CD4-positive, alpha-beta T cell (primary cell): Measurements from ENCODE around the gene THSD7A. TPM values are rescaled to one million over a fixed set of nuclear protein-coding genes. Genes with fewer than 3 reads are reported as not detected.

Experiments used
- ATAC-seq: fragments of 200-7000 bp; cut with Tn5 transposase; one replicate; pipeline ENCODE4 v1.10.0; 2022; ENCODE audit warnings: mild to moderate bottlenecking; ENCODE audit not compliant: poor library complexity
- CTCF ChIA-PET: fragments of 350-600 bp; sonication (Branson Sonifier 250); formaldehyde crosslinking; loops from one replicate; lab custom pipeline; 2021; ENCODE audit warnings: antibody characterized with exemption, inconsistent platforms; lab: Charles Lee
- POLR2A ChIA-PET: fragments of 350-600 bp; sonication (Branson Sonifier 250); formaldehyde crosslinking; loops from one replicate; lab custom pipeline; 2021; ENCODE audit warnings: antibody characterized with exemption, inconsistent platforms; lab: Charles Lee
- DNase-seq, 14 experiments: peaks; one replicate each; pipeline ENCODE4 v3.0.0-alpha.2; 2013 to 2020; ENCODE audit warnings: mixed read lengths in 2 of 14
- H3K27ac ChIP-seq, 2 donors: one replicate each; pipeline versions ENCODE4 v1.5.1 to v1.7.0; 2013; ENCODE audit warnings: low read length in 2 of 2, low read depth in 1 of 2, mild to moderate bottlenecking in 1 of 2
- H3K27me3 ChIP-seq, 2 experiments: 1 replicate in 1 of 2; 2 replicates in 1 of 2; pipeline versions ENCODE4 v1.6.1 to v1.7.0; 2013; ENCODE audit warnings: low read length in 2 of 2, control low read depth in 1 of 2, mild to moderate bottlenecking in 1 of 2, moderate library complexity in 1 of 2; ENCODE audit not compliant: insufficient read depth in 2 of 2, control insufficient read depth in 1 of 2
- H3K36me3 ChIP-seq: one replicate; pipeline ENCODE4 v1.6.1; 2013; ENCODE audit warnings: low read length, control low read depth; ENCODE audit not compliant: insufficient read depth
- H3K4me1 ChIP-seq: one replicate; pipeline ENCODE4 v1.6.1; 2013; ENCODE audit warnings: low read length, control low read depth; ENCODE audit not compliant: insufficient read depth
- H3K4me3 ChIP-seq: one replicate; pipeline ENCODE4 v1.5.1; 2013; ENCODE audit warnings: mild to moderate bottlenecking, low read length, moderate library complexity
- H3K9me3 ChIP-seq, 2 experiments: 1 replicate in 1 of 2; 2 replicates in 1 of 2; pipeline versions ENCODE4 v1.6.1 to v1.7.0; 2013; ENCODE audit warnings: low read length in 2 of 2, mild to moderate bottlenecking in 2 of 2, control low read depth in 1 of 2, moderate library complexity in 1 of 2; ENCODE audit not compliant: control insufficient read depth in 1 of 2, insufficient read depth in 1 of 2
- H3K27ac Mint-ChIP-seq: one replicate; pipeline ENCODE4 v1.8.0; 2020; ENCODE audit warnings: mixed read lengths
- H3K27me3 Mint-ChIP-seq: one replicate; pipeline ENCODE4 v1.8.0; 2021; ENCODE audit warnings: mixed read lengths
- H3K36me3 Mint-ChIP-seq: one replicate; pipeline ENCODE4 v1.8.0; 2021; ENCODE audit warnings: low read depth, mixed read lengths
- H3K4me1 Mint-ChIP-seq: one replicate; pipeline ENCODE4 v1.8.0; 2021; ENCODE audit warnings: low read depth, mixed read lengths
- H3K4me3 Mint-ChIP-seq: one replicate; pipeline ENCODE4 v1.8.0; 2020; ENCODE audit warnings: mild to moderate bottlenecking, mixed read lengths
- H3K9me3 Mint-ChIP-seq: one replicate; pipeline ENCODE4 v1.8.0; 2020; ENCODE audit warnings: mixed read lengths
- intact Hi-C, 2 experiments: fragments of 100-400 bp; cut with DNase I in 1 of 2; cut with micrococcal nuclease in 1 of 2; formaldehyde crosslinking; loops; one replicate each; pipeline versions ENCODE4 v1.15.1 to v1.9.0; 2023 to 2025; cut with DNase I, micrococcal nuclease
- total RNA-seq, 174 experiments: library from RNA in 2 of 174; stranded (reverse) in 2 of 174; gene quantifications; one replicate each; pipeline ENCODE4 v1.2.3 and lab custom pipeline; 2021 to 2026
- TF ChIP-seq, protein P1 (sequence below): fragments of 200-600 bp; IDR thresholded peaks from one replicate; pipeline ENCODE4 v1.8.0; 2022; ENCODE audit warnings: antibody characterized with exemption, mild to moderate bottlenecking

Gene THSD7A
- total RNA-seq, 2 experiments from 2014 or later: not detected

- Histone ChIP-seq H3K36me3 (no peaks in the 10 kb centered on the region), H3K27ac (no peak overlapping the region), H3K4me1 (no peaks in the 10 kb centered on the region), H3K27me3 (no peaks in the 10 kb centered on the region), H3K4me3 (no peak overlapping the region), H3K9me3 (no peaks in the 10 kb centered on the region)
- ATAC-seq (no peak), DNase-seq (no peak)
- ChIA-PET CTCF (no interaction called here), POLR2A (no interaction called here)
- Mint-ChIP-seq H3K4me3 (no peak overlapping the region), H3K36me3 (no peaks in the 10 kb centered on the region), H3K27me3 (no peaks in the 10 kb centered on the region), H3K9me3 (no peaks in the 10 kb centered on the region), H3K27ac (no peak overlapping the region), H3K4me1 (no peaks in the 10 kb centered on the region)
- TF ChIP-seq, protein P1, sequence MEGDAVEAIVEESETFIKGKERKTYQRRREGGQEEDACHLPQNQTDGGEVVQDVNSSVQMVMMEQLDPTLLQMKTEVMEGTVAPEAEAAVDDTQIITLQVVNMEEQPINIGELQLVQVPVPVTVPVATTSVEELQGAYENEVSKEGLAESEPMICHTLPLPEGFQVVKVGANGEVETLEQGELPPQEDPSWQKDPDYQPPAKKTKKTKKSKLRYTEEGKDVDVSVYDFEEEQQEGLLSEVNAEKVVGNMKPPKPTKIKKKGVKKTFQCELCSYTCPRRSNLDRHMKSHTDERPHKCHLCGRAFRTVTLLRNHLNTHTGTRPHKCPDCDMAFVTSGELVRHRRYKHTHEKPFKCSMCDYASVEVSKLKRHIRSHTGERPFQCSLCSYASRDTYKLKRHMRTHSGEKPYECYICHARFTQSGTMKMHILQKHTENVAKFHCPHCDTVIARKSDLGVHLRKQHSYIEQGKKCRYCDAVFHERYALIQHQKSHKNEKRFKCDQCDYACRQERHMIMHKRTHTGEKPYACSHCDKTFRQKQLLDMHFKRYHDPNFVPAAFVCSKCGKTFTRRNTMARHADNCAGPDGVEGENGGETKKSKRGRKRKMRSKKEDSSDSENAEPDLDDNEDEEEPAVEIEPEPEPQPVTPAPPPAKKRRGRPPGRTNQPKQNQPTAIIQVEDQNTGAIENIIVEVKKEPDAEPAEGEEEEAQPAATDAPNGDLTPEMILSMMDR: no peak
- intact Hi-C loops: no loop called here
Measured at GRCh38 chr7:11760372-11760771, 71.6 kb downstream of the THSD7A start.

DNA sequence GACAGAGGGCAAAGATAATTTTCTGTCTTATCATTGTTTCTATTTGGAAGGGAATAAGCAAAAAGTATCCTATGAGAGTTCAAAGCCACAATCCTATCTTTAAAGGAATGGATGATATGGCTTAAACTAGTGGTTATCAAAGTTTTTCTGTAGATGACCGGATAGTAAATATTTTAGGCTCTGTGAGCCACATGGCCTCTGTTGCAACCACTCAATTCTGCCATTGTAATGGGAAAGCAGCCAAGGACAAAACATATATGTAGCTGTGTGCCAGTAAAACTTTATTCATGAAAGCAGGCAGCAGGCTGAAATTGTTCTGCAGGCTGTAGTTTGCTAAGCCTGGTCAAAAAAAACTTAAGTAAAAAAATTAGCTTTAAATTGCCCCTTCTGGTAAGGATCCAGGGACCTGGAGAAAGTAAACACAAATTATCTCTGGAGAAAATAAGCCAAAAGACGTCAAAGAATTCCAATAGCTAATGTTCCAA is 73.3 kb downstream of the THSD7A start:
- TF ChIP-seq, protein P1: no peak
- no peaks in the 10 kb centered on the region for H3K9me3 ChIP-seq
- H3K27me3 ChIP-seq: no peaks in the 10 kb centered on the region
- Mint-ChIP-seq H3K27ac (no peak overlapping the region), H3K4me1 (no peaks in the 10 kb centered on the region), H3K4me3 (no peak overlapping the region), H3K27me3 (no peaks in the 10 kb centered on the region), H3K9me3 (no peaks in the 10 kb centered on the region), H3K36me3 (no peaks in the 10 kb centered on the region)
- H3K4me3 ChIP-seq: no peak overlapping the region
- intact Hi-C loops: no loop called here
- POLR2A ChIA-PET: no interaction called here
- ATAC-seq: no peak
- no peaks in the 10 kb centered on the region for H3K4me1 ChIP-seq
- no peak for DNase-seq
- no peaks in the 10 kb centered on the region for H3K36me3 ChIP-seq
- CTCF ChIA-PET: no interaction called here
- no peak overlapping the region for H3K27ac ChIP-seq

- TF ChIP-seq, protein P1: no peak
- H3K36me3 ChIP-seq: no peaks in the 10 kb centered on the region
- no peaks in the 10 kb centered on the region for H3K9me3 ChIP-seq
- Mint-ChIP-seq H3K4me1 (no peaks in the 10 kb centered on the region), H3K4me3 (no peak overlapping the region), H3K27me3 (no peaks in the 10 kb centered on the region), H3K9me3 (no peaks in the 10 kb centered on the region), H3K36me3 (no peaks in the 10 kb centered on the region), H3K27ac (no peak overlapping the region)
- no peak overlapping the region for H3K27ac ChIP-seq
- H3K27me3 ChIP-seq: no peaks in the 10 kb centered on the region
- H3K4me1 ChIP-seq: no peaks in the 10 kb centered on the region
- DNase-seq: no peak
- H3K4me3 ChIP-seq: no peak overlapping the region
- intact Hi-C loops: no loop called here
- ChIA-PET POLR2A (no interaction called here), CTCF (no interaction called here)
- no peak for ATAC-seq
Measured at GRCh38 chr7:11757153-11757552, 74.8 kb downstream of the THSD7A start.
